CD4-positive, alpha-beta T cell (primary cell): ENCODE measurements around the gene MAN1C1. TPM values are rescaled to one million over a fixed set of nuclear protein-coding genes. Genes with fewer than 3 reads are reported as not detected.

Experiments
- ATAC-seq: fragments of 200-7000 bp; cut with Tn5 transposase; one replicate; pipeline ENCODE4 v1.10.0; 2022; ENCODE audit warnings: mild to moderate bottlenecking; ENCODE audit not compliant: poor library complexity
- CTCF ChIA-PET: fragments of 350-600 bp; sonication (Branson Sonifier 250); formaldehyde crosslinking; loops from one replicate; lab custom pipeline; 2021; ENCODE audit warnings: antibody characterized with exemption, inconsistent platforms; lab: Charles Lee
- POLR2A ChIA-PET: fragments of 350-600 bp; sonication (Branson Sonifier 250); formaldehyde crosslinking; loops from one replicate; lab custom pipeline; 2021; ENCODE audit warnings: antibody characterized with exemption, inconsistent platforms; lab: Charles Lee
- DNase-seq, 14 experiments: peaks; one replicate each; pipeline ENCODE4 v3.0.0-alpha.2; 2013 to 2020; ENCODE audit warnings: mixed read lengths in 2 of 14
- H3K27ac ChIP-seq, 2 donors: one replicate each; pipeline versions ENCODE4 v1.5.1 to v1.7.0; 2013; ENCODE audit warnings: low read length in 2 of 2, low read depth in 1 of 2, mild to moderate bottlenecking in 1 of 2
- H3K27me3 ChIP-seq, 2 experiments: 1 replicate in 1 of 2; 2 replicates in 1 of 2; pipeline versions ENCODE4 v1.6.1 to v1.7.0; 2013; ENCODE audit warnings: low read length in 2 of 2, control low read depth in 1 of 2, mild to moderate bottlenecking in 1 of 2, moderate library complexity in 1 of 2; ENCODE audit not compliant: insufficient read depth in 2 of 2, control insufficient read depth in 1 of 2
- H3K36me3 ChIP-seq: one replicate; pipeline ENCODE4 v1.6.1; 2013; ENCODE audit warnings: low read length, control low read depth; ENCODE audit not compliant: insufficient read depth
- H3K4me1 ChIP-seq: one replicate; pipeline ENCODE4 v1.6.1; 2013; ENCODE audit warnings: low read length, control low read depth; ENCODE audit not compliant: insufficient read depth
- H3K4me3 ChIP-seq: one replicate; pipeline ENCODE4 v1.5.1; 2013; ENCODE audit warnings: mild to moderate bottlenecking, low read length, moderate library complexity
- H3K9me3 ChIP-seq, 2 experiments: 1 replicate in 1 of 2; 2 replicates in 1 of 2; pipeline versions ENCODE4 v1.6.1 to v1.7.0; 2013; ENCODE audit warnings: low read length in 2 of 2, mild to moderate bottlenecking in 2 of 2, control low read depth in 1 of 2, moderate library complexity in 1 of 2; ENCODE audit not compliant: control insufficient read depth in 1 of 2, insufficient read depth in 1 of 2
- H3K27ac Mint-ChIP-seq: one replicate; pipeline ENCODE4 v1.8.0; 2020; ENCODE audit warnings: mixed read lengths
- H3K27me3 Mint-ChIP-seq: one replicate; pipeline ENCODE4 v1.8.0; 2021; ENCODE audit warnings: mixed read lengths
- H3K36me3 Mint-ChIP-seq: one replicate; pipeline ENCODE4 v1.8.0; 2021; ENCODE audit warnings: low read depth, mixed read lengths
- H3K4me1 Mint-ChIP-seq: one replicate; pipeline ENCODE4 v1.8.0; 2021; ENCODE audit warnings: low read depth, mixed read lengths
- H3K4me3 Mint-ChIP-seq: one replicate; pipeline ENCODE4 v1.8.0; 2020; ENCODE audit warnings: mild to moderate bottlenecking, mixed read lengths
- H3K9me3 Mint-ChIP-seq: one replicate; pipeline ENCODE4 v1.8.0; 2020; ENCODE audit warnings: mixed read lengths
- CTCF ChIP-seq: fragments of 200-600 bp; IDR thresholded peaks from one replicate; pipeline ENCODE4 v1.8.0; 2022; ENCODE audit warnings: antibody characterized with exemption, mild to moderate bottlenecking
- intact Hi-C, 2 experiments: fragments of 100-400 bp; cut with DNase I in 1 of 2; cut with micrococcal nuclease in 1 of 2; formaldehyde crosslinking; loops; one replicate each; pipeline versions ENCODE4 v1.15.1 to v1.9.0; 2023 to 2025; cut with DNase I, micrococcal nuclease
- total RNA-seq, 174 experiments: library from RNA in 2 of 174; stranded (reverse) in 2 of 174; gene quantifications; one replicate each; pipeline ENCODE4 v1.2.3 and lab custom pipeline; 2021 to 2026

The MAN1C1 gene
- total RNA-seq, 2 experiments from 2014 or later, result 44.4 to 46.9 TPM

DNA sequence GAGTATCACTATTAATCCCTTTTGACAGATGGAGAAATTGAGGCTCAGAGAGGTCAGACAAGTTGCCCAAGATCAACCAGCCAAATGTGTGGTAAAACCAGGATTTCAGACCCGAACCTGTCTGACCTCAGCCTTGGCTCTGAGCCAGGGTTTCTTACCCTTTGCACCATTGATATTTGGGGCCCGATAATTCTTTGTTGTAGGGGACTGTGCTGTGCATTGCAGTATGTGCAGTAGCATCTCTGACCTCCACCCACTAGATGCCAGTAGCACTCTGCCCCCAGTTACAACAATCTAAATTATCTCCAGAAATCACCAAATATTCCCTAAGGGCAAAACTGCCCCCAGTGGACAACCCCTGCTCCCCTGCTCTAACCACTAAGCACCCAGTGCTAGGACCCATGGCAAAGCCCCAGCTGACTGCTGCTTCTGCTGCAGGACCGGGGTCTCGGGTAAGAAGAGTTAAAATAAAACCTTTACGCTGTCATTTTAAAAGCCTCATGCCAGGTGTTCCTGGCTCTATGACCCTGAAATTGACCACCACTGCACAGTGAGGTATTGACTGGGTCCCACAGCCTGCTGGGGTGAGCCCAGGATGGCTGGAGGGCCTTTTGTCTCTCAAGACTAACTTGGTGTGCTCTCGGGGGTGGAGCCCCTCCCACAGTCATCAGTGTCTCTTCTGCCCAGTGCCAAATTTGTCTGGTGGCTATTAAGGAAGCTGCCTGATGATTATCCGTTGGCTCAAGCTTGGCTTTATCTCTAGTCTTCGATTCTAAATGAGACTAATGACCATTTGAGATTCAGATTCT, 5.6 kb upstream of the MAN1C1 start:
- H3K9me3 Mint-ChIP-seq, result no peaks in the 10 kb centered on the region
- no peaks in the 10 kb centered on the region for H3K36me3 Mint-ChIP-seq
- H3K27me3 Mint-ChIP-seq, result no peaks in the 10 kb centered on the region
- Histone ChIP-seq H3K4me1 (peaks cover 35% of the 10 kb centered on the region), H3K36me3 (no peaks in the 10 kb centered on the region), H3K9me3 (no peaks in the 10 kb centered on the region), H3K27ac (no peak overlapping the region), H3K27me3 (no peaks in the 10 kb centered on the region), H3K4me3 (no peak overlapping the region)
- H3K27ac Mint-ChIP-seq, result no peak overlapping the region
- peaks cover 44% of the 10 kb centered on the region for H3K4me1 Mint-ChIP-seq
- no peak overlapping the region for H3K4me3 Mint-ChIP-seq
- ATAC-seq (no peak), DNase-seq (peak in 6 of 14 experiments; percentile 16 to 60 (median 35))
- peak; percentile 52 for TF ChIP-seq CTCF
- POLR2A ChIA-PET, result interaction anchor here (0.5 to 2.8 kb wide), 5 partner anchors 8 to 209 kb away, joined by 3 to 19 read pairs (median 4); partner anchors contain the start of gene MTFR1L
- intact Hi-C loops, result loop anchor here (1.0 to 2.0 kb wide), 3 partner anchors 184 to 199 kb away; no protein-coding TSS in a partner anchor
- CTCF ChIA-PET, result interaction anchor here (1.0 to 1.7 kb wide), 2 partner anchors 31 to 82 kb away, joined by 3 to 5 read pairs; no protein-coding TSS in a partner anchor

- Mint-ChIP-seq H3K27ac (no peak overlapping the region), H3K4me3 (no peak overlapping the region), H3K9me3 (no peaks in the 10 kb centered on the region), H3K36me3 (no peaks in the 10 kb centered on the region), H3K4me1 (peaks cover 44% of the 10 kb centered on the region), H3K27me3 (no peaks in the 10 kb centered on the region)
- H3K27ac ChIP-seq, result no peak overlapping the region
- DNase-seq, result no peak
- no peak for ATAC-seq
- H3K9me3 ChIP-seq, result no peaks in the 10 kb centered on the region
- intact Hi-C loops, result loop anchor here (1.0 to 2.0 kb wide), 3 partner anchors 183 to 198 kb away; no protein-coding TSS in a partner anchor
- H3K36me3 ChIP-seq, result no peaks in the 10 kb centered on the region
- H3K4me3 ChIP-seq, result no peak overlapping the region
- TF ChIP-seq CTCF, result no peak
- H3K27me3 ChIP-seq, result no peaks in the 10 kb centered on the region
- CTCF ChIA-PET, result no interaction called here
- POLR2A ChIA-PET, result interaction anchor here (1.2 to 1.3 kb wide), 2 partner anchors 12 to 31 kb away, joined by 4 read pairs; no protein-coding TSS in a partner anchor
- peaks cover 39% of the 10 kb centered on the region for H3K4me1 ChIP-seq
Observed at GRCh38 chr1:25611843-25612242, 4.7 kb upstream of the MAN1C1 start.

DNA sequence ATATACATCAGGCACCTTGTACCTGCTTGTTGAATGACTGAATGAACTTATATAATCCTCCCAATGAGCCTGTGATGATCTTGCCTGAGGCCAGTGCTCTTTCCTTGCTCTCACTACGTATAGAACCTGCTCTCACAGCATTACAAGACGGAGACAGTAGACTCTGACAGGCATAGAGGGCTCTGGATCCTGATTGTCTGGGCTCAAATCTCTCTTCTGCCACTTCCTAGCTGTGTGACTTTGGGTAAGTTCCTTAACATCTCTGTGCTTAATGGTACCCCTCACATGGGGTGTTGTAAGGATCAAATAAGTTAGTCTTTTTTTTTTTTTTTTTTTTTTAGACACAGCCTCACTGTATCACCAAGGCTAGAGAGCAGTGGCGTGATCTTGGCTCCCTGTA, 4.2 kb upstream of the MAN1C1 start:
- intact Hi-C loops, result no loop called here
- CTCF ChIA-PET, result no interaction called here
- Histone ChIP-seq H3K27me3 (no peaks in the 10 kb centered on the region), H3K4me3 (no peak overlapping the region), H3K36me3 (no peaks in the 10 kb centered on the region), H3K4me1 (peaks cover 39% of the 10 kb centered on the region), H3K27ac (no peak overlapping the region), H3K9me3 (no peaks in the 10 kb centered on the region)
- Mint-ChIP-seq H3K4me1 (peaks cover 44% of the 10 kb centered on the region), H3K27ac (no peak overlapping the region), H3K36me3 (no peaks in the 10 kb centered on the region), H3K4me3 (no peak overlapping the region), H3K9me3 (no peaks in the 10 kb centered on the region), H3K27me3 (no peaks in the 10 kb centered on the region)
- no peak for TF ChIP-seq CTCF
- no peak for ATAC-seq
- POLR2A ChIA-PET, result interaction anchor here (1.2 to 1.3 kb wide), 2 partner anchors 11 to 30 kb away, joined by 4 read pairs; no protein-coding TSS in a partner anchor
- DNase-seq, result no peak
